WI38 (cell line): ENCODE measurements around the gene UPF1.

Experiments used
- H3K4me3 ChIP-seq: 2 replicates; pipeline ENCODE4 v1.5.1; 2011; ENCODE audit warnings: low read depth, mild to moderate bottlenecking, control low read depth, low read length
- TF ChIP-seq, protein P1 (sequence below): IDR thresholded peaks from 2 replicates; pipeline ENCODE4 v1.5.1; 2012; ENCODE audit warnings: low read depth, mild to moderate bottlenecking, control low read depth, low read length

Gene UPF1

DNA sequence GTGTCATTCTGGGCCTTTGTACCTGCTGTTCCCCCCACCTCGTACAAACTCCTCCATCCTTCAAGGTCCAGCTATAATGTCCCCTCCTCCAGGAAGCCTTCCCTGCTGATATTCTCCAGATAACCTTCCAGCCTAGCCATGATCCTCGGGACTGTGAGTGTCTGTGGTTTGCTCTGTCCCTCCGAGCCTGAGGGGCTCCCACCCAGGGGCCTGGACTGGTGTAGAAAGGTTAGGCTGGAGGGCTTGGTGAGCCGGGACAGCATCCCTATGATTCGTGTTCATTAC is 37.8 kb upstream of the UPF1 start:
- no peak overlapping the region for H3K4me3 ChIP-seq
- TF ChIP-seq, protein P1, sequence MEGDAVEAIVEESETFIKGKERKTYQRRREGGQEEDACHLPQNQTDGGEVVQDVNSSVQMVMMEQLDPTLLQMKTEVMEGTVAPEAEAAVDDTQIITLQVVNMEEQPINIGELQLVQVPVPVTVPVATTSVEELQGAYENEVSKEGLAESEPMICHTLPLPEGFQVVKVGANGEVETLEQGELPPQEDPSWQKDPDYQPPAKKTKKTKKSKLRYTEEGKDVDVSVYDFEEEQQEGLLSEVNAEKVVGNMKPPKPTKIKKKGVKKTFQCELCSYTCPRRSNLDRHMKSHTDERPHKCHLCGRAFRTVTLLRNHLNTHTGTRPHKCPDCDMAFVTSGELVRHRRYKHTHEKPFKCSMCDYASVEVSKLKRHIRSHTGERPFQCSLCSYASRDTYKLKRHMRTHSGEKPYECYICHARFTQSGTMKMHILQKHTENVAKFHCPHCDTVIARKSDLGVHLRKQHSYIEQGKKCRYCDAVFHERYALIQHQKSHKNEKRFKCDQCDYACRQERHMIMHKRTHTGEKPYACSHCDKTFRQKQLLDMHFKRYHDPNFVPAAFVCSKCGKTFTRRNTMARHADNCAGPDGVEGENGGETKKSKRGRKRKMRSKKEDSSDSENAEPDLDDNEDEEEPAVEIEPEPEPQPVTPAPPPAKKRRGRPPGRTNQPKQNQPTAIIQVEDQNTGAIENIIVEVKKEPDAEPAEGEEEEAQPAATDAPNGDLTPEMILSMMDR = no peak

DNA sequence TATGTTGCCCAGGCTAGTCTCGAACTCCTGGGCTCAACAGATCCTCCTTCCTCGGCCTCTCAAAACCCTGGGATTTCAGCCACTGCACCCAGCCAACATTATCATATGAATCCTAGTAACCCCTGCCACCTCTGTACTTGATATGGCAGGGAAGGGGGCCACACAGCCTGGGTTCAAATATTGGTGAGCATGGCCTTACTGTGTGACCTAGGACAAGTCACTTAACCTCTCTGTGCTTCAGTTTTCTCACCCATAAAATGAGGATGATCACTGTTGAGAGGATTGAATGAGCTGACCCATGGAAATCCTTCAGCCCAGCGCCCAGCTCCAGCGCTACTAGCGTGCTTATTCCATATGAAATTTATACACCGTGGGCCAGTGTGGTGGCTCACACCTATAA is 37.1 kb upstream of the UPF1 start:
- no peak overlapping the region for H3K4me3 ChIP-seq
- TF ChIP-seq, protein P1 = no peak

DNA sequence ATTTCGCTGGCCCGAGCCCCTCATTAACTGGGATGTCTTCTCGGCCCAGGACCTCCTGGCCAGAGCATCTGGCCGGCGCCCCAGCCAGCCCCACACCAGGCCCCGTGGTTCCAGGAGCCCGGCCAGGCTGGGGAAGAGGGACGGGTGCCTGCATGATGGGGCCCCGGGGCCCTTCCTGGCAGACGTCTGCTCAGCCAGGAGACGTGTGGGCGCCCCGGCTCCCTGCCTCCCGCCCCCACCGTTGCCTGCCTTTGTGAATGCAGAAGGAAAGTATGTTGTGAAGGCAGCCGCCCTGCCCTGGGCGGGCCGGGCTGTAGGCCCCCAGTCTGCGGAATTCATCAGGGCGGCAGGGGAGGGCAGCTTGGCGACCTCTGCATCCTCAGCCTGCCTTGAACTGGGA is 36.2 kb upstream of the UPF1 start:
- no peak overlapping the region for H3K4me3 ChIP-seq
- TF ChIP-seq, protein P1 = no peak

DNA sequence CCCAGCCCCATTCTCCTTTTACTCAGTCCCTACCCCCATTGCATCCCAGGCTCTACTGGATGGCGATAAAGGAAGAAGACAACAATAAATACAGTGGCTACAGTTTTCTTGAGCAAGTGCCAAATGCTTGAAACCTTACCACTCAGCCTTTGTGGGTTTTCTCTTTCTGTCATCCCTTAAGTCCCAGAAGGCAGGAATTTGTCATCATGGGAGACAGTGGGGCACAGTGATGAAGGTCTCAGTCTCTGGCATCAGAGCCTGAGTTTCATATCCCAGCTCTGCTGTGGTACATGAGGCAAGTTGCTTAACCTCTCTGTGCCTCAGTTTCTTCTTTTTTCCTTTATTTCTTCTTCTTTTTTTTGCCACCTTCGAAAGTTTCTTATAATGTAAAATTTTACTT is 35.5 kb upstream of the UPF1 start:
- H3K4me3 ChIP-seq = no peak overlapping the region
- TF ChIP-seq, protein P1 = no peak

DNA sequence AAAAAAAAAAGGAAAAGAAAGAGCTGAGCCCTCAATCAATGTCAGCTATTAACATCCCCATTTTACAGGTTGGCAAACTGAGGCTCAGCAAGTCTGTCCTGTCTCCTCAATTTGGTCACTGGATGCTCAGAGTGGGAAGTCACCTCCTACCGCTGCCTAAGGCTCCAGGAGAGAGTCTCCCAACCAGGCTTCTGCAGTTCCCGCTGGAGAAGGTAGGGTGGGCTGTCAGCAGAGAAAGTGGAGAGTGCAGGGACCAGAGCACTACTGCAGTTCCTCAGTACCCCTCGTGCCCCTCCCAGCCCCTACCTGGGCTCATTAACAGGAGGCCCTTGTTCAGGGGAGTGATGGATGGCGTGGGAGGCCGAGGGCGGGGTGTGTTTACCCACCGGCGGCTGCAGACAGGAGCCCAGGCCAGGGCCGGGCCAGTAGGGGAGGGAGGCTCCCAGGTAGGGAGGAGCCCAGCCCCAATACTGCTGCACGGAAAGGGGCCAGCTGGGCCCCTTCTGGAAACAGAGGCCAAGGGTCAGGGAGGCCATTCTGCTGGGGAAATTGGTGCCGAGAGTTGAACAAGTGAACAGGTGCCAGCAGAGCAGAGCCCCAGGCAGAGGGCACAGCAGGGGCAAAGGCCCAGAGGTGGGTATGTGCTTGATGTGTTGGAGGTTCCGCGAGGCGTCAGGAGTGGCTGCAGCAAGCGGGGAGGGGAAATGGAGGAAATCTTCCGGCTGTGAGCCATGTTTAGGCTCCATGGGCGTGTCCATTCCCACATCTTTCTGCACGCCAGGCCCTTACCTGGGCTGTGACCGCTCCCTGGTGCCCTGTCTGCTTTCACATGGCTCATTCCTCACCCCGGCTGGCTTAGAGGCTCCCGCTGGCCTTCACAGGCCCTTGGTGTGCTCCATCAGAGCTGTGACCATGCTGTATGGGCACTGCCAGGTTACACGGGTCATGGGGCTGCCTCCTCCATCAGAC is 33.1 kb upstream of the UPF1 start:
- H3K4me3 ChIP-seq = no peak overlapping the region
- TF ChIP-seq, protein P1 = no peak

DNA sequence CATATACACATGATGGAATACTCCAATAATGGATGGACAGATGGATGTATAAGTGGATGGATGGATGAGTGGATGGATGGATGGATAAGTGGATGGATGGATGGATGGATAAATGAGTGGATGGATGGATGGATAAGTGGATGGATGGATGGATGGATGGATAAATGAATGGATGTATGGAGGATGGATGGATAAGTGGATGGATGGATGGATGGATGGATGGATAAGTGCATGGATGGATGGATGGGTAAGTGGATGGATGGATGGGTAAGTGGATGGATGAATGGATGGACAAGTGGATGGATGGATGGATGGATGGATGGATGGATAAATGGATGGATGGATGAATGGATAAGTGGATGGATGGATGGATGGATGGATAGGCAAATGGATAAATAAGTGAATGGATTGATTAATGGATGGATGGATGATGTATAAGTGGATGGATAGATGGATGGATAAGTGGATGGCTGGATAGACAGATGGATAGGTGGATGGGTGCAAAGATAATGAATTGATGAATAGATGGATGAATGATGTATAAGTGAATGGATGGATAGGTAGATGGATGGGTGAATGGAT is 32.3 kb upstream of the UPF1 start:
- H3K4me3 ChIP-seq = no peak overlapping the region
- TF ChIP-seq, protein P1 = no peak

DNA sequence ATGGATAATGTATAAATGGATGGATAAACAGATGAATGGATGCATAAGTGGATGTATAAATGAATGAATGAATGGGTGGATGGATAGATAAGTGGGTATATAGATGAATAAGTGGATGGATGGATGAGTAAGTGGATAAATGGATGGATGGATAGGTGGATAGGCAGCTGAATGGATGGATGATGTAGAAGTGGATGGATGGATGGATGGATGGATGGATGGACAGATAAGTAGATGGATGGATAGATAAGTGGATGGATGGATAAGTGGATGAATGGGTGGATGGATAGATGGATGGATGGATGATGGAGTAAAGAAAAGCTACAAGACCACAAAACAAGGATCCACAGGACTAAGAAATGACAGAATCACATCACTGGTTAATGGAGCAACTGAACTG is 31.7 kb upstream of the UPF1 start:
- H3K4me3 ChIP-seq = no peak overlapping the region
- TF ChIP-seq, protein P1 = no peak
